ENCODE results near the gene GPR143.
"Not testable (repeated sequence)": the region's sequence is repeated elsewhere in the genome, so short reads cannot be mapped to it uniquely, and the experiment has no call there.

Gene GPR143

GRCh38 chrX:9765737-9766097, at the start of gene GPR143:
GPR143 (minus strand) TSS chrX:9765847; CDS start chrX:9765817, 30 bp downstream.
- Histone ChIP-seq H3K27ac (no peak within 1 kb of the TSS), H3K36me3 (ENCODE audit: insufficient read depth, low read length) (no peaks in the 10 kb centered on the region), H3K9ac (ENCODE audit: insufficient read length) (no peak within 1 kb of the TSS), H3K4me3 (no peak within 1 kb of the TSS), H3K9me3 (ENCODE audit: low read depth, low read length) (no peaks in the 10 kb centered on the region)
- no peak for DNase-seq (ENCODE audit: low read depth, low spot score)
- TF ChIP-seq FOXP2 (optimal IDR thresholded peaks at IDR 0.05; ENCODE audit: control extremely low read depth, extremely low read length, insufficient read depth) (no peak), POLR2AphosphoS5 (IDR thresholded peaks at IDR 0.05; ENCODE audit: borderline replicate concordance, low read depth, low read length) (no peak), EZH2 (IDR thresholded peaks at IDR 0.05) (no peak)

- not testable (repeated sequence) for H3K9ac ChIP-seq (ENCODE audit: insufficient read length); H3K4me3 ChIP-seq
Measured at GRCh38 chrX:9811086-9811485, 45.4 kb upstream of the GPR143 start.

GRCh38 chrX:9809876-9810275, 44.2 kb upstream of the GPR143 start:
- not testable (repeated sequence) for DNase-seq (ENCODE audit: low read depth, low spot score); H3K36me3 ChIP-seq (ENCODE audit: insufficient read depth, low read length); H3K27ac ChIP-seq; H3K9me3 ChIP-seq (ENCODE audit: low read depth, low read length); H3K4me3 ChIP-seq; H3K9ac ChIP-seq (ENCODE audit: insufficient read length)

More at GRCh38 chrX:9811086-9811485, 45.4 kb upstream of the GPR143 start:
- not testable (repeated sequence) for H3K36me3 ChIP-seq (ENCODE audit: insufficient read depth, low read length); H3K9me3 ChIP-seq (ENCODE audit: low read depth, low read length); H3K27ac ChIP-seq; DNase-seq (ENCODE audit: low read depth, low spot score)

- Histone ChIP-seq H3K4me3 (no peak overlapping the region), H3K27ac (no peak overlapping the region), H3K9ac (ENCODE audit: insufficient read length) (no peak overlapping the region), H3K9me3 (ENCODE audit: low read depth, low read length) (no peaks in the 10 kb centered on the region), H3K36me3 (ENCODE audit: insufficient read depth, low read length) (no peaks in the 10 kb centered on the region)
- no peak for TF ChIP-seq POLR2AphosphoS5 (IDR thresholded peaks at IDR 0.05; ENCODE audit: borderline replicate concordance, low read depth, low read length)
- TF ChIP-seq EZH2 (IDR thresholded peaks at IDR 0.05) = no peak
- TF ChIP-seq FOXP2 (optimal IDR thresholded peaks at IDR 0.05; ENCODE audit: control extremely low read depth, extremely low read length, insufficient read depth) = no peak
- no peak for DNase-seq (ENCODE audit: low read depth, low spot score)
Measured at GRCh38 chrX:9807355-9808182, 41.9 kb upstream of the GPR143 start.

- TF ChIP-seq FOXP2 (optimal IDR thresholded peaks at IDR 0.05; ENCODE audit: control extremely low read depth, extremely low read length, insufficient read depth) (no peak), EZH2 (IDR thresholded peaks at IDR 0.05) (no peak), POLR2AphosphoS5 (IDR thresholded peaks at IDR 0.05; ENCODE audit: borderline replicate concordance, low read depth, low read length) (no peak)
- Histone ChIP-seq H3K36me3 (ENCODE audit: insufficient read depth, low read length) (no peaks in the 10 kb centered on the region), H3K27ac (no peak overlapping the region), H3K4me3 (no peak overlapping the region), H3K9me3 (ENCODE audit: low read depth, low read length) (no peaks in the 10 kb centered on the region), H3K9ac (ENCODE audit: insufficient read length) (no peak overlapping the region)
- no peak for DNase-seq (ENCODE audit: low read depth, low spot score)
Measured at GRCh38 chrX:9805956-9806355, 40.3 kb upstream of the GPR143 start.

- DNase-seq (ENCODE audit: low read depth, low spot score) = no peak
- H3K9ac ChIP-seq (ENCODE audit: insufficient read length) = no peak overlapping the region
- no peak overlapping the region for H3K27ac ChIP-seq
- no peaks in the 10 kb centered on the region for H3K9me3 ChIP-seq (ENCODE audit: low read depth, low read length)
- no peak overlapping the region for H3K4me3 ChIP-seq
- no peaks in the 10 kb centered on the region for H3K36me3 ChIP-seq (ENCODE audit: insufficient read depth, low read length)
- no peak for TF ChIP-seq FOXP2 (optimal IDR thresholded peaks at IDR 0.05; ENCODE audit: control extremely low read depth, extremely low read length, insufficient read depth)
Measured at GRCh38 chrX:9804444-9804843, 38.8 kb upstream of the GPR143 start.

GRCh38 chrX:9802737-9803136, 37.1 kb upstream of the GPR143 start:
- H3K9ac ChIP-seq (ENCODE audit: insufficient read length) = no peak overlapping the region
- TF ChIP-seq FOXP2 (optimal IDR thresholded peaks at IDR 0.05; ENCODE audit: control extremely low read depth, extremely low read length, insufficient read depth) = no peak
- TF ChIP-seq POLR2AphosphoS5 (IDR thresholded peaks at IDR 0.05; ENCODE audit: borderline replicate concordance, low read depth, low read length) = no peak
- no peak for TF ChIP-seq EZH2 (IDR thresholded peaks at IDR 0.05)
- no peak overlapping the region for H3K27ac ChIP-seq
- H3K4me3 ChIP-seq = no peak overlapping the region
- no peaks in the 10 kb centered on the region for H3K36me3 ChIP-seq (ENCODE audit: insufficient read depth, low read length)
- no peak for DNase-seq (ENCODE audit: low read depth, low spot score)
- no peaks in the 10 kb centered on the region for H3K9me3 ChIP-seq (ENCODE audit: low read depth, low read length)

- Histone ChIP-seq H3K4me3 (peak overlapping the region; percentile 40; the same call in 1 of the 2 replicates), H3K27ac (no peak overlapping the region), H3K9ac (ENCODE audit: insufficient read length) (no peak overlapping the region), H3K9me3 (ENCODE audit: low read depth, low read length) (no peaks in the 10 kb centered on the region), H3K36me3 (ENCODE audit: insufficient read depth, low read length) (no peaks in the 10 kb centered on the region)
- no peak for DNase-seq (ENCODE audit: low read depth, low spot score)
- TF ChIP-seq EZH2 (IDR thresholded peaks at IDR 0.05) (no peak), FOXP2 (optimal IDR thresholded peaks at IDR 0.05; ENCODE audit: control extremely low read depth, extremely low read length, insufficient read depth) (no peak), POLR2AphosphoS5 (IDR thresholded peaks at IDR 0.05; ENCODE audit: borderline replicate concordance, low read depth, low read length) (no peak)
Measured at GRCh38 chrX:9797384-9798360, 32.0 kb upstream of the GPR143 start.

Measured in SK-N-MC (cell line).